GM12865 (cell line): ENCODE measurements around the gene HTRA3.

Source experiments
- DNase-seq: peaks from one replicate; pipeline ENCODE4 v3.0.0; 2010; ENCODE audit warnings: low read depth
- H3K4me3 ChIP-seq: 2 replicates; pipeline ENCODE4 v1.5.1; 2011; ENCODE audit warnings: mild to moderate bottlenecking, low read depth, low read length, control low read depth
- TF ChIP-seq, protein P1 (sequence below): IDR thresholded peaks from 2 replicates; pipeline ENCODE4 v1.5.1; 2011; ENCODE audit warnings: low read length, control low read depth, low read depth, inconsistent platforms; ENCODE audit not compliant: insufficient read depth; ENCODE audit errors: missing control alignments

The HTRA3 gene

DNA sequence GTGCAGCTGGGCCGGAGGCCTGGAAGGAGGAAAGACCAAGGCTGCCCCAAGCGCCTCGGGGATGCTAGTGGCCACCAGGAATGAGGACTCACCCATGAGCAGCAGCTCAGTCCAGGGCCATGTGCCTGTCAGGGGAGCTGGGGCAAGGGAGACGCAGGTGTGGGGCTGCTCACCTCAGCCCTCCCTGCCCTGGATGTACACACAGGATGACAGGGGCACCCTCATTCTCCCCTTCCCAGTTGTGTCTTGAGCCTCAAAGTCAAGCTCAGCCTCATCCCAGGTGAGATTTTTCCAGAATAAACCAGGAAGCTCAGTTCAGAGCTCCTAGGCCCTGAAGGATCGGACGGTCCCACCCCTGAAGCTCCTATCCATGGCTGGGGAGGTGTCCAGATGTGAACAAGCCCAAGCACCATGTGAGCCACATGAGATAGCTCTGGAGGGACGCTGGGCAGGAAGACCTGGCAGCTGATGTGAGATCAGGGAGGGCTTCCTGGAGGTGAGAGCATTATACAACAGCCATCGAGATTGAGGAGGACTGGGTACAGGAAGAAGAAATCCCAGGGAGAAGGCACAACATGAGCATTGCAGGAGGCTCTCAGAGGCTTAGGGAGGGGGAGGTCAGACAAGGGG lies 23.0 kb downstream of the HTRA3 start:
- no peak overlapping the region for H3K4me3 ChIP-seq
- TF ChIP-seq, protein P1, sequence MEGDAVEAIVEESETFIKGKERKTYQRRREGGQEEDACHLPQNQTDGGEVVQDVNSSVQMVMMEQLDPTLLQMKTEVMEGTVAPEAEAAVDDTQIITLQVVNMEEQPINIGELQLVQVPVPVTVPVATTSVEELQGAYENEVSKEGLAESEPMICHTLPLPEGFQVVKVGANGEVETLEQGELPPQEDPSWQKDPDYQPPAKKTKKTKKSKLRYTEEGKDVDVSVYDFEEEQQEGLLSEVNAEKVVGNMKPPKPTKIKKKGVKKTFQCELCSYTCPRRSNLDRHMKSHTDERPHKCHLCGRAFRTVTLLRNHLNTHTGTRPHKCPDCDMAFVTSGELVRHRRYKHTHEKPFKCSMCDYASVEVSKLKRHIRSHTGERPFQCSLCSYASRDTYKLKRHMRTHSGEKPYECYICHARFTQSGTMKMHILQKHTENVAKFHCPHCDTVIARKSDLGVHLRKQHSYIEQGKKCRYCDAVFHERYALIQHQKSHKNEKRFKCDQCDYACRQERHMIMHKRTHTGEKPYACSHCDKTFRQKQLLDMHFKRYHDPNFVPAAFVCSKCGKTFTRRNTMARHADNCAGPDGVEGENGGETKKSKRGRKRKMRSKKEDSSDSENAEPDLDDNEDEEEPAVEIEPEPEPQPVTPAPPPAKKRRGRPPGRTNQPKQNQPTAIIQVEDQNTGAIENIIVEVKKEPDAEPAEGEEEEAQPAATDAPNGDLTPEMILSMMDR, result no peak
- no peak for DNase-seq

DNA sequence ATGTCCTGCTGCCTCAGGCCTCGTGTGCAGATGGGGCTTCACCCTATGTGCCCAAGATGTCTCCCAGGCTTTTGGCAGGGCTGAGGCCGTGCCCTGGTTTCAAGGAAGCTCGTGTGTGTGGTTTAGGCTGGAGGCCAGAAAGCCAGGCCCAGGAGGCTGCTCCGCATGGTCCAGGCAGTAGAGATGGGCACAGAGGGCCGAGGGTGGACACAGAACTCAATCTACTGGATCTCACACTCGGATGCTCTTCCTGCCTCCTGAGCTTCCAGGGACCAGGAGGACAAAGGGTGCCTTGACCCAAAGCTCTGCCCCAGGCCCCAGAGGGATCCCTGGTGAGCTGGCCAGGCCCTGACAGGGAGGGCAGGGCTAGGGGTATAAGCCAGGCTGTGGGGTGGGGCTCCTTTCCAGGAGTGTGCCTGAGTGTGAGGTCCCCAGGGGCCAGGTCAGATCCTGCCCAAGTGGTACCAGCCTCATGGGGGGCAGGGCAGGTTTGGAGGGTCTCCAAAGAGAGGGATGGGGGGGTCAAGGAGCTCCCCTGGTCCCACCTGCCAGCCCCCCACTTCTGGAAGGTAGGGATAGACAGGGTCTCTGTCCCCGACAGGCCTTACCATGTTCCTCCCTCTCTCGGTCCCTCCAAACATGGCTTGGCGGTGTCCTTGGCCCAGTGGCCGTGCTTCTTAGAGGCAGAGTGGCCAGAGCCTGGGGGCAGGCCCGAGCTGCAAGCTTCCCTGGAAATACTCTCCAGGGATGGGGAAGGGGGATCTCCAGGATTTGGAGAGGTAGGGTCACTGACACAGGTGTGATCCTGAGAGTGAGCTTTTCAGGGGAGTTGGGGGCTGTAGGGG lies 23.8 kb downstream of the HTRA3 start:
- TF ChIP-seq, protein P1, result no peak
- DNase-seq, result no peak
- H3K4me3 ChIP-seq, result no peak overlapping the region

DNA sequence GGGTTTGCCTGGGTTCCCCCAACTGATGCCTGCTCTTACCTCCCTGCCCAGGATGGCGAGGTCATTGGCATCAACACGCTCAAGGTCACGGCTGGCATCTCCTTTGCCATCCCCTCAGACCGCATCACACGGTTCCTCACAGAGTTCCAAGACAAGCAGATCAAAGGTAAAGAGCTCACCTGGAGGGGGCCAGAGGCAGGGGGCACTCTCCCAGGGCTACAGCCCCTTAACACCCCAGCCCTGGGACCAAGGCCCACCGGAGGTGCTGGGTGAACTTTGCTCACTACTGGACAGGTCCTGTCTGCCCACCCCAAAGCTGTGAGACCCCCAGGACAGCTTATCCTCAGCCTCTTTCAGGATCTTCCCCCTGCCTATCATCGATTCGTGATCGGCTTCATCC lies 24.5 kb downstream of the HTRA3 start:
- DNase-seq, result no peak
- H3K4me3 ChIP-seq, result no peak overlapping the region
- TF ChIP-seq, protein P1, result no peak

DNA sequence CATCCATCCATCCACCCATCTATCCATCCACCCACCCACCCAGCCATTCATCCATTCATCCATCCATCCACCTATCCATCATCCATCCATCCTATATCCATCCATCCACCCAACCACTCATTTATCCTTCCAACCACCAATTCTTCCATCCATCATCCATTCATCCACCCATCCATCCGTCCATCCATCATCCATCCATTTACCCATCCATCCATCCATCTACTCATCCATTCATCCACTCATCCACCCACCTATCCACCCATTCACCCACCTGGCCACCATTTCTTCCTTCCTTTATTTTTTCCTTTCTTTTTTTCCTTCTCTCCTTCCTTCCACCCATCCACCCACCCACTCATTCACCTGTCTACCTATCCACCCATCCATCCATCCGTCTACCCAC lies 25.2 kb downstream of the HTRA3 start:
- TF ChIP-seq, protein P1, result no peak
- no peak overlapping the region for H3K4me3 ChIP-seq
- no peak for DNase-seq

DNA sequence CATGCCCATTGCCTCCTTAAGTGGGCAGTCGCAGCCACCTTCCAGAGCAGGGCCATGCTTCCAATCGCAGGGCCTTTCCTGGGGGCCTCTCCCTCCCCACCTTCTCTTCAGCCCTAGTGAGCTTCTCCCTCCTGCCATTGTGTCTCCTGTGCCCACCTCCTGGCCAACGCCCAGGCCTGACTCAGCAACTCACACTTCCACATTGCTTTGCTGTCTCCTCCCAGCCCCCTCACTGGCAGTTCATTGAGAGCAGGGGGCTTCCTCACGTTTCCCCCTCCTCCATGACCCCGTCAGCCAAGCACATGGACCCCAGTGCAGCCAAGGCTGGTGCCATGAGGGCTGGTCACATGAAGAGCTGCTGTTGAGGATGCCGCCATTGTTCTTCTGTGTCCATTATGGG lies 25.9 kb downstream of the HTRA3 start:
- no peak for DNase-seq
- TF ChIP-seq, protein P1, result no peak
- H3K4me3 ChIP-seq, result no peak overlapping the region

DNA sequence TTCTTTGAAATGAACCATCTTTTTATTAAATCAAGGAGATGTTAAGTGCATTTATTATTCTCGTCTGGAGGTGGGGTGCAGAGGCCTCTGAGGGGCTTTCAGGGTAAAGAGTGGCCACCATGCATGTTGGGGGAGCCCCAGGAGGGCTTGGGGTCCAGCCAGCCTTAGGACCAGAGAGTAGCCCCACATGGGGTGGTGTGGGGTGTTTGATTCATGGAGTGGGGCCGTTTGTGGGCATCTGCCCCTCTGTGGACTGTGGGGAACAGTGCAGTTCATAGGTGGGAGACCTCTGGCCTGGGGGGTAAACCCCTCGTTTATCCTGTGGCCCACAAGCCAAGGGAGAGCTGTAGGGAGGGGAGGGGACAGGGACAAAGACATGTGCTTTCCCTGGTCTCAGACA lies 26.9 kb downstream of the HTRA3 start:
- TF ChIP-seq, protein P1, result no peak
- no peak for DNase-seq
- H3K4me3 ChIP-seq, result no peak overlapping the region
